Astrocyte (in vitro differentiated cells and primary cell): Measurements from ENCODE around the gene ELFN2. TPM values are rescaled to one million over a fixed set of nuclear protein-coding genes. Genes with fewer than 3 reads are reported as not detected.

Source experiments
- DNase-seq: peaks from one replicate; pipeline ENCODE4 v3.0.0-alpha.2; 2010; ENCODE audit warnings: low read depth
- FAIRE-seq: peaks from 2 replicates; lab custom pipeline; 2011; peaks lifted over from hg19 to GRCh38; lab: Jason Lieb, UNC
- H2AFZ ChIP-seq: 2 replicates; pipeline ENCODE4 v1.6.0; 2012; ENCODE audit warnings: low read depth, low read length, inconsistent platforms
- H3K27ac ChIP-seq: 2 replicates; pipeline ENCODE4 v1.5.1; 2011; ENCODE audit warnings: low read depth, low read length, inconsistent platforms
- H3K27me3 ChIP-seq: 2 replicates; pipeline ENCODE4 v1.6.0; 2011; ENCODE audit warnings: low read length, inconsistent platforms; ENCODE audit not compliant: insufficient read depth
- H3K36me3 ChIP-seq: 2 replicates; pipeline ENCODE4 v1.5.1; 2011; ENCODE audit warnings: low read length, inconsistent platforms; ENCODE audit not compliant: insufficient read depth
- H3K4me1 ChIP-seq: 2 replicates; pipeline ENCODE4 v1.5.1; 2011; ENCODE audit warnings: low read length, inconsistent platforms; ENCODE audit not compliant: insufficient read depth
- H3K4me2 ChIP-seq: 2 replicates; pipeline ENCODE4 v1.6.0; 2012; ENCODE audit warnings: low read length, inconsistent platforms
- H3K4me3 ChIP-seq: 2 replicates; pipeline ENCODE4 v1.5.1; 2011; ENCODE audit warnings: low read depth, mild to moderate bottlenecking, low read length, inconsistent platforms; ENCODE audit not compliant: insufficient read depth
- H3K79me2 ChIP-seq: 2 replicates; pipeline ENCODE4 v1.6.0; 2012; ENCODE audit warnings: mild to moderate bottlenecking, low read length, inconsistent platforms; ENCODE audit not compliant: insufficient read depth
- H3K9ac ChIP-seq: 2 replicates; pipeline ENCODE4 v1.6.0; 2012; ENCODE audit warnings: mild to moderate bottlenecking, low read length, inconsistent platforms
- H3K9me3 ChIP-seq: 2 replicates; pipeline ENCODE4 v1.5.1; 2012; ENCODE audit warnings: low read depth, mild to moderate bottlenecking, low read length, inconsistent platforms; ENCODE audit not compliant: insufficient read depth
- H4K20me1 ChIP-seq: 2 replicates; pipeline ENCODE4 v1.6.0; 2012; ENCODE audit warnings: low read length, inconsistent platforms; ENCODE audit not compliant: insufficient read depth
- H3K27ac Mint-ChIP-seq: one replicate; pipeline ENCODE4 v1.8.0; 2021; ENCODE audit warnings: mild to moderate bottlenecking, mixed read lengths; ENCODE audit not compliant: unreplicated experiment
- H3K27me3 Mint-ChIP-seq: one replicate; pipeline ENCODE4 v1.8.0; 2021; ENCODE audit warnings: low read depth, mixed read lengths; ENCODE audit not compliant: unreplicated experiment
- H3K36me3 Mint-ChIP-seq: one replicate; pipeline ENCODE4 v1.8.0; 2021; ENCODE audit warnings: low read depth, mixed read lengths; ENCODE audit not compliant: unreplicated experiment
- H3K4me1 Mint-ChIP-seq: one replicate; pipeline ENCODE4 v1.8.0; 2021; ENCODE audit warnings: low read depth, mixed read lengths; ENCODE audit not compliant: unreplicated experiment
- H3K4me3 Mint-ChIP-seq: one replicate; pipeline ENCODE4 v1.8.0; 2021; ENCODE audit warnings: mild to moderate bottlenecking, moderate library complexity, mixed read lengths; ENCODE audit not compliant: unreplicated experiment
- H3K9me3 Mint-ChIP-seq: one replicate; pipeline ENCODE4 v1.8.0; 2021; ENCODE audit warnings: mild to moderate bottlenecking, mixed read lengths; ENCODE audit not compliant: unreplicated experiment
- EZH2 ChIP-seq: IDR thresholded peaks from 2 replicates; pipeline ENCODE4 v1.6.1; 2012; ENCODE audit warnings: mild to moderate bottlenecking, low read length, inconsistent platforms; ENCODE audit not compliant: insufficient read depth
- total RNA-seq: library from RNA; stranded (reverse); gene quantifications from 2 replicates; pipeline ENCODE4 v1.2.1, GENCODE V29; 2021
- TF ChIP-seq, protein P1 (sequence below): IDR thresholded peaks from 2 replicates; pipeline ENCODE4 v1.5.1; 2011; ENCODE audit warnings: low read depth, mild to moderate bottlenecking, inconsistent platforms, low read length, moderate library complexity; ENCODE audit not compliant: insufficient read depth

Gene ELFN2
- total RNA-seq, 1 donor from 2014 or later = 2.8 TPM

DNA sequence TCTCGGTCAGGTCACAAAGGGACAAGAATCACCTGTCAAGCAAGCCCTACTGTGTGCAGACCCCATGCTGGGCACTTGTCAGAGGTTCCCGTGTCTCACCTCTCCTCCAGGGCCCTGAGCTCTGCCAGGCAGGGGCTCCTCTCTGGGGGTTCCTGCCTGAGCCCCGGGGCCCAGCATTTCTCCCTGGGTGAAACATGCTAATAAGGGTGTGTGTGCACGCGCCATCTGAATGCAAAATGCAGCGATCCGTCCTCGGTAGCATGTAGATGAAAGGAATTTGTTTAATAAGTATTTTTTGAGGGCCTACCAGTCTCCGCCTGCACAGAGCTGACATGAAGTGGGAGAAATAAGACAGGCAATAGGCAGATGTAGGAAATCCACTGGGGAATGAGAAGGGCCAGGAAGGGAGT lies 5.8 kb downstream of the ELFN2 start:
- peaks cover 13% of the 10 kb centered on the region for H3K4me1 Mint-ChIP-seq
- TF ChIP-seq, protein P1, sequence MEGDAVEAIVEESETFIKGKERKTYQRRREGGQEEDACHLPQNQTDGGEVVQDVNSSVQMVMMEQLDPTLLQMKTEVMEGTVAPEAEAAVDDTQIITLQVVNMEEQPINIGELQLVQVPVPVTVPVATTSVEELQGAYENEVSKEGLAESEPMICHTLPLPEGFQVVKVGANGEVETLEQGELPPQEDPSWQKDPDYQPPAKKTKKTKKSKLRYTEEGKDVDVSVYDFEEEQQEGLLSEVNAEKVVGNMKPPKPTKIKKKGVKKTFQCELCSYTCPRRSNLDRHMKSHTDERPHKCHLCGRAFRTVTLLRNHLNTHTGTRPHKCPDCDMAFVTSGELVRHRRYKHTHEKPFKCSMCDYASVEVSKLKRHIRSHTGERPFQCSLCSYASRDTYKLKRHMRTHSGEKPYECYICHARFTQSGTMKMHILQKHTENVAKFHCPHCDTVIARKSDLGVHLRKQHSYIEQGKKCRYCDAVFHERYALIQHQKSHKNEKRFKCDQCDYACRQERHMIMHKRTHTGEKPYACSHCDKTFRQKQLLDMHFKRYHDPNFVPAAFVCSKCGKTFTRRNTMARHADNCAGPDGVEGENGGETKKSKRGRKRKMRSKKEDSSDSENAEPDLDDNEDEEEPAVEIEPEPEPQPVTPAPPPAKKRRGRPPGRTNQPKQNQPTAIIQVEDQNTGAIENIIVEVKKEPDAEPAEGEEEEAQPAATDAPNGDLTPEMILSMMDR = no peak
- no peak for TF ChIP-seq EZH2
- H2AFZ ChIP-seq = no peak overlapping the region
- H3K9ac ChIP-seq = no peak overlapping the region
- peaks cover 21% of the 10 kb centered on the region for H3K27me3 ChIP-seq
- peaks cover 2% of the 10 kb centered on the region for H3K9me3 Mint-ChIP-seq
- no peak overlapping the region for H3K4me3 ChIP-seq
- H3K36me3 ChIP-seq = no peaks in the 10 kb centered on the region
- FAIRE-seq (no peak), DNase-seq (no peak)
- H3K4me1 ChIP-seq = peaks cover 17% of the 10 kb centered on the region
- peaks cover 46% of the 10 kb centered on the region for H4K20me1 ChIP-seq
- no peak overlapping the region for H3K27ac Mint-ChIP-seq
- H3K79me2 ChIP-seq = no peaks in the 10 kb centered on the region
- peaks cover 72% of the 10 kb centered on the region for H3K27me3 Mint-ChIP-seq
- H3K4me2 ChIP-seq = no peak overlapping the region
- H3K27ac ChIP-seq = no peak overlapping the region
- H3K4me3 Mint-ChIP-seq = no peak overlapping the region
- peaks cover 2% of the 10 kb centered on the region for H3K36me3 Mint-ChIP-seq
- H3K9me3 ChIP-seq = no peaks in the 10 kb centered on the region

DNA sequence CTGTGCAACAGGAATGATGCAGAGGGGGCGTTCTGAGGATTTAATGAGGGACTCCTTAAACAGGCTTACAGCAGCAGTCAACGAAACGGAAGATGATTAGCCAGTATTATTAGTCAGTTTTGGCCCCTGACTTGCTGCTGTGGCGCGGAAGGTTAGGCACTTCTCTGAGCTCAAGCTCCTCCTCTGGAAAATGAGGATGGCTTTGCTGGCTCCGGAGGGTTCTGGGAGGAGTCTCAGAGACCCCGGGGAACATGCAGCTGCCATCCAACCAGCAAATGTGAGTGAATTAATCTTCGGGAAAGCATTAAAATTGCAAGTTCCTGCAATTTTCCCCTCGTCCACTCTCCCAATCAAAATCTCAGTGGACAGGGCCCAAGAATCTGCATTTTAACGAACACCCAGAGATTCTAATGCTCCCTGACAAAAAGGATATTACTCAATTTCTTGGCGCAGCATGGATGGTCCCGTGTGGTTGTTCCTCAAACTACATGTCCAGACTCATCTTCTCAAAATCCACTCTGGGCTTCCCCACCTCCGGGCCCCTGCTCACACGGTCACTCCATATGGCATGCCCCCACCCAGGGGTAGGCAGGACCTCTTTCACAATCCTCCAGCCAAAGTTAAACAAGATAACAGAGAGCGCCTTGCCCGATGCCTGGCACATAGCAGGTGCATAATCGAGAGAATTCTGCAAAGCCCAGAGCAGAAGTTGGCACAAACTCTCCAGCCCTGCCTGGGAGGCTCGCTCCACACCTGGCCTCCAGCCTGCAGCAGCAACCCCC lies 6.4 kb downstream of the ELFN2 start:
- peak overlapping the region; percentile 73 for H2AFZ ChIP-seq
- H3K4me3 Mint-ChIP-seq = peak overlapping the region; percentile 90
- no peaks in the 10 kb centered on the region for H3K79me2 ChIP-seq
- H3K4me1 Mint-ChIP-seq = peaks cover 9% of the 10 kb centered on the region
- FAIRE-seq = no peak
- H3K9me3 Mint-ChIP-seq = peaks cover 2% of the 10 kb centered on the region
- DNase-seq = peak; percentile 32
- no peaks in the 10 kb centered on the region for H3K36me3 ChIP-seq
- peak overlapping the region; percentile 93 for H3K4me2 ChIP-seq
- TF ChIP-seq EZH2 = no peak
- TF ChIP-seq, protein P1 = no peak
- no peaks in the 10 kb centered on the region for H3K9me3 ChIP-seq
- peak overlapping the region; percentile 25 for H3K4me3 ChIP-seq
- peaks cover 2% of the 10 kb centered on the region for H3K36me3 Mint-ChIP-seq
- no peak overlapping the region for H3K27ac ChIP-seq
- peaks cover 11% of the 10 kb centered on the region for H3K4me1 ChIP-seq
- no peak overlapping the region for H3K9ac ChIP-seq
- H3K27ac Mint-ChIP-seq = peak overlapping the region; percentile 29
- peaks cover 69% of the 10 kb centered on the region for H3K27me3 Mint-ChIP-seq
- H4K20me1 ChIP-seq = peaks cover 51% of the 10 kb centered on the region
- peaks cover 21% of the 10 kb centered on the region for H3K27me3 ChIP-seq
